Inferior parietal cortex (tissue), 1 donor: ENCODE measurements around the gene FRMPD3.
"Not testable (repeated sequence)": the region's sequence is repeated elsewhere in the genome, so short reads cannot be mapped to it uniquely, and the experiment has no call there.

Experiments
- DNase-seq: peaks from one replicate; pipeline ENCODE4 v3.0.0-alpha.2; 2016; ENCODE audit errors: extremely low spot score

The FRMPD3 gene

DNA sequence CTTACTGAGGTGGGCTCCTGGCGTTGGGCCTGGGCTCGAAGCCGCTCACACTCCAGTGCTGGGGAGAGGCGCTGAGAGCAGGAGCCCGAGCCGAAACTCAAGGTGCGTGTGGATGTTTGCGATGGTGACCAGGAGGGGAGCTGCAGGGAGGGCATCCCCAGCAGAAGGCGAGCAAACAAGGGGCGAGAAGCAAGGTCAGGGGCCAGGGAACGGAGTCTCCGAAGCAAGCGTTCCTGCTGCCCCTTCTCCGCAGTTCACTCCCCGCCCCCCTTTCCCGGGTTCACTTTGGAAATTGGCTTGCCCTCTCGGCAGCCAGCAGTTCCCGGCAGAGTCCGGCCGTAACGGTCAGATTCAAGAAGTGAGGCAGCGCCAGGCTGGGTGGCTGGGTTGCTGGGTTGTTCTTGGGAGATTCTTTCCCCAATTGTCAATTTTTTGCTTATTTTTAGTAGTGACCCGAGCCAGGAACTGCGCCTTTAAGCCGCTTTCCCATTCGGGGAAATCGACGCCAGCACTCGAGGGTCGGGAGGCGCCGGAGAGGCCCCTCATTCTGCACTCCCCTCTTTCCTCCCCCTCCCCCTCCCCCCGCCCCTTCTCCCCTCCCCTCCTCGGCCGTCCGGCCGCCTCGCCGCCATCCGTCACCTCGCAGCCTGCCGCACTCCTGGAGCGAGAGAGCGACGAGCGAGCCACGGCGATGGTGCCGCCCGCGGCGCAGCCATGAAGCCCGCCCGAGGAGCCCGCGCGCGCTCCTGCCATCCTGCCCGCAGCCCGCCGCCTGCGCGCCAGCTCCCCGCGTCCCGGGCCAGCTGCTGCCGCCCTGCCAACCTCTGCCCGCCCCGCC, at the start of gene FRMPD3:
TSS of gene FRMPD3 (plus strand) at position 655 of the 838 bp plus-strand sequence. CDS start 76,937 bp downstream, outside the sequence.
- DNase-seq = no peak

DNA sequence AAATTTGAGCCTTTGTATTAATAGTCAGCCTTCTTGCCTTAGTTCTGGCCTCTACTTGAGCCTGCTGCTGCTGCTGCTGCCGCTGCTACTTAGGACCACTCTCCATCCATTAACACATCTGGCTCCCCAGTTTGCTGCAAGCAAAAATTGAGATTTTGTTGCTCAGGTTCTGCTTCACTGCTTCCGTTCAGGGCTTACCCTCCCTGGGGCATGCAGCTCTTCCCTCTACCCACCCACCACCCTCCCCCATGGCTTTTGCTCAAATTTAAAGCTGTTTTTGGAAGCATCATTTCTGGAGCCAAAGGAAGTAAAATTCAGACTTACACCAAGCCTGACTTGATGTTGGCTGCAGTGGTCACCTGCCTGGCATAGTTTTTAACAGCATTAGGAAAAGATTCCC, 28.9 kb upstream of the FRMPD3 start:
- DNase-seq = no peak

DNA sequence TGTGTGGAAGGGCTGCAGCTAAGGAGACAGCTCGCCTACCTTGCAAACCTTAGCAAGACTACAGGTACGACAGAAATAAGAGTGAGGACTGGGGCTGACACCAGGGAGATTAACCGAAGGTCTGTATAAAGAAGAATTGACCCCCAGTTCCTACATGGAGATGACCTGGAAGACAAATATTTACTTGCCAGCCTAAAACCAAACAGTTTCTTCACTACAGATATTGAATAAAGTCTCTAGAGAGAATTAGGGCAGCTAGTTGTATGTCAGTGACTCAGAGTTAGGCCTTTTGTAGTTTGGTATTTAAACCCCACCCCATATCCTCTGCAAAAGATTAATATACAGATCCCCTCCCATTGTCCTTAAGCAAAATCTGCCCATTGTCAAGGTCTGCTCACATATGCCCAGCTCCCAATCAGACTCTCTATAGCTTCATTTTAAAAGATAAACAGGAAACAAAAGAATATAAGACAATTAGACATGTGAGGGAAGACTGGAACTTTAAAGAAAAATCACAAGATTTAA, 28.1 kb upstream of the FRMPD3 start:
- DNase-seq = no peak

GRCh38 chrX:107429090-107429489, 20.4 kb upstream of the FRMPD3 start:
- DNase-seq = no peak

DNA sequence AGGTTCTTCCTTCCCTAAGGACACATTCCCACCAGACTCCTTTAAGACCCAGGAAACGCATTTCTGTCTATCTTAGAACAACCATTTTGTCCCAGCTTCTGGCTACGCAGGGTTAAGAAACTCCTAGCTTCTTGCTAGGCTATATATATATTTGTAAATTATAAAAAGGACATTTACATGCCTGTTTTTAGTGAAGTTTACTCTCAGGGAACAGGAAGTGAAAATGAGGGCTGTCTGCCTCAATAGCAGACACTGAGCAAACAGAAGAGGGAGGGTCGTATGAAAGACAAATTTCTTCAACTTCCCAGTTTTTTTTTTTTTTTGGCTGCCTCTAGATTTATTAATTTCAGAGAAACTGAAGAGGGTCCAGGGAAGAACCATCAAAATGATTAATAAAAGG, 9.3 kb upstream of the FRMPD3 start:
- DNase-seq = no peak

DNA sequence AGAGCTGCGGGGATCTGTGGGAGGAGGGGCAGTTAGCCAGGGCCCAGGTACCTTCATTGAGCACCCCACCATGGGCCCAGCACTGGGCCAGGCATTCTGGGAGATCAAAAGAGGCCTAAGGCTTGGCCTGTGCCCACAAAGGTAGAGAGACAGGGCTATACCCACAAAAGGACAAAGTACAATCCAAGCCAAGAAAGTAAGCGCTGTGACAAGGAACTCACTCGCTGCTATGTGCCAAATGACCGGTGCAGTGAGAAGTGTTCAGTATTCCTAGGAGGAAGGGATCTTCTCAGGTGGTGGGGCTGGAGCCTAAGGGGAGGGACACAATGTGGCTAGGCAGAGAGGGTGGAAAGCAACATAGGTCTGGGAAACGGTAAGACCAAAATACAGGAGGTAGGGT, 8.8 kb upstream of the FRMPD3 start:
- DNase-seq = no peak

GRCh38 chrX:107442914-107443527, 6.4 kb upstream of the FRMPD3 start:
- DNase-seq = no peak

GRCh38 chrX:107445146-107445545, 4.3 kb upstream of the FRMPD3 start:
- DNase-seq = no peak

GRCh38 chrX:107445631-107446030, 3.8 kb upstream of the FRMPD3 start:
- no peak for DNase-seq

GRCh38 chrX:107447642-107448041, 1.8 kb upstream of the FRMPD3 start:
- DNase-seq = no peak

DNA sequence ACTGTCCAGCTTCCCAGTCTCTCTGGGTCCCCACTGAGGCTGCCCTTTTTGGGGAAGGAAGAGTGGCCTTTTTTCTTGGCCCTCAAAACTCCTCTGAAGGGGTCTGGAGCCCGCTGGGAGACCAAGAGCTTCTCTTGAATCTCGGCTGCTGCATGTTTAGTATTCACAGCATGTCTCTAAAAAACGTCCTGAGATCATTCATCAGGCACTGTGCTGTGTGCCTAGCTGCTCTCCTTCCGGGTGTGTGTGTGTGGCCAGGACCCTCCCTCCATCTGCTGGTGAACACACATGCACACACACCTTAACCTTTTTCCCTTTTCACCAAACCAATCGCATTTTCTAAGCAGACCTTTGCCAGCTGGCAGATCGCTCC, 841 bp upstream of the FRMPD3 start:
- no peak for DNase-seq

GRCh38 chrX:107450823-107451509, 1.5 kb downstream of the FRMPD3 start:
- no peak for DNase-seq

- no peak for DNase-seq
Observed at GRCh38 chrX:107451731-107452130, 2.3 kb downstream of the FRMPD3 start.

GRCh38 chrX:107452581-107452980, 3.1 kb downstream of the FRMPD3 start:
- DNase-seq = no peak

DNA sequence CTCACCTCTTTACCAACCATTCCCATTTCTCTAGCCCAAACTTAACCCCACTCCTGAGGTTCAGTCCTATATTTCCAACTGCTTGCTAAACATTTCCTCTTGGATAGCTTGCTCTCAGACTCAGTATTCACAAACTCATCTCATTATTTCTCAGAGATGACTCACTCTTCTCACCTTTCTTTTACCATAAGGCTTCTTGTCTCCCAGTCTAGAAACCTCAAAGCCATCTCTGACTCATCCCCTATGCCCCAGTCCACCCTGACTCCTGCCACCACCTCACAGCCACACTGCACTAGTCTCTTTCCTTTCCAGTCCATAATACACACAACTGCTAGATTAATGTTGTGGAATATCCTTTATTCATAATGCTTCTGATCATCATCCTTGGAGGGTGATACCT, 4.8 kb downstream of the FRMPD3 start:
- no peak for DNase-seq

- no peak for DNase-seq
Observed at GRCh38 chrX:107457289-107457688, 7.8 kb downstream of the FRMPD3 start.

GRCh38 chrX:107465932-107466620, 16.6 kb downstream of the FRMPD3 start:
- DNase-seq = no peak

- no peak for DNase-seq
Observed at GRCh38 chrX:107467271-107467670, 17.8 kb downstream of the FRMPD3 start.

DNA sequence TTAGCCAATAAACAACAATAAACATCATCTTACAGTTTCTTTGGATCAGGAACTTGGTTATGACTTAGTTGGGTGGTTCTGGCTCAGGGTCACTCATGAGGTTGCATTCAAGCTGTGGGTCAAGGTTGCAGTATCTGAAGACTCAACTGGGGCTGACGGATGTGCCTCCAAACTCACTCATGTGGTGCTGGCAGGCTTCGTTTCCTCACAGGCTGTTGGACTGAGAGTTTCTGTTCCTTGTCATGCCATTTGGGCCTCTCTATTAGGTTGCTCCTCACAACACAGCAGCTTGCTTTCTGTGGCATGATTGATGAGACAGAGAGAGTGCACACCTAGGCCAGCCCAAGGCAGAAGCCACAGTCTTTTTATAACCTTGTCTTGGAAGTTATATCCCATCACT, 20.7 kb downstream of the FRMPD3 start:
- no peak for DNase-seq

DNA sequence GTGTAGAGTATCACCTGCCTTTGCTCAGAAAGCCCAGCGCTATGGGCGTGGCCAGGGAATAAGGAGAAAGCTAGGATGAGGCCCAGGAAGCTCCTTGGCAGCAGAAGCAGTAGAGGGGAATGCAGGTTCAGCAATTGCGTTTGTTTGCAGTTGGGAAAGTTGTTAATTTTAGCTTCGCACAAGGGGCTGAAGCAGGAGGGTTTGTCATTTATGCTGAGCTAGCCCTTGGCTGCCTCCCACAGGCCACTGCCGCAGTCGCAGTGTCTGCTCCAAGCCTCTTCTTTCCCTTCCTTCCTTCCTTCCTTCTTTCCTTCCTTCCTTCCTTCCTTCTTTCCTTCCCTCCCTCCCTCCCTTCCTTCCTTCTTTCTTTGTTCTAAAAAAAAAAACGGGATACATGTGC, 21.5 kb downstream of the FRMPD3 start:
- no peak for DNase-seq

DNA sequence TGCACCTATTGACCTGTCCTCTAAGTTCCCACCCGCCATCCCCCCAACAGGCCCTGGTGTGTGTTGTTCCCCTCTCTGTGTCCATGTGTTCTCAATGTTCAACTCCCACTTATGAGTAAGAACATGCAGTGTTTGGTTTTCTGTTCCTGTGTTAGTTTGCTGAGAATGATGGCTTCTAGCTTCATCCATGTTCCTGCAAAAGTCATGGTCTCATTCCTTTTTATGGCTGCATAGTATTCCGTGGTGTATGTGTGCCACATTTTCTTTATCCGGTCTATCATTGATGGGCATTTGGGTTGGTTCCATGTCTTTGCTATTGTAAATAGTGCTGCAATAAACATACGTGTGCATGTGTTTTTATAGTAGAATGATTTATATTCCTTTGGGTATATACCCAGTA, 22.0 kb downstream of the FRMPD3 start:
- DNase-seq = not testable (repeated sequence)

DNA sequence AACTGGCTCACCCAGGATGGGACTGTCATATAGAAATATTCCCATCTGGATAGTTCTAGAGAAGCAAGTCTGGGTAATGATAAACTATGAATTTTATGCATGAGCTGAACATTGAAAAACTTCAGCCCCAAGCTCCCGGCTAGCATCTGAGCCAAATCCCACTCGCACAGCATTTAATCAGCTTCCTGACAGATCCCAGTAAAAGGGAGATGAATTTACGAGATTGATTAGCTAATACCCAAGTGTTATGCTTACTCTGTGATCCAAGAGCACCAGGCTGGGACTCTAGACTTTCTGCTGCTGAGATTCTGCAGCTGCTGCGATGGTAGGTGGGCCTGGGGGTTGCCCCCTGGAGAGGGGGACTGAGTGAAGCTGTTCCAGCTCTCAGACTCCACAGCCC, 28.0 kb downstream of the FRMPD3 start:
- no peak for DNase-seq
